T-helper 17 cell (primary cell): ENCODE data around the gene KIF5A. TPM values are rescaled to one million over a fixed set of nuclear protein-coding genes. Genes with fewer than 3 reads are reported as not detected.

Source experiments
- ATAC-seq: fragments of 150-1000 bp; cut with Tn5 transposase; 2 replicates; pipeline ENCODE4 v1.10.0; 2021; ENCODE audit warnings: mild to moderate bottlenecking, moderate library complexity
- DNase-seq, 3 donors: peaks; one replicate each; pipeline versions ENCODE4 v3.0.0 to v3.0.0-alpha.2; 2020 to 2021
- H3K9me3 ChIP-seq: one replicate; pipeline ENCODE4 v1.7.0; 2013; ENCODE audit warnings: low read length, mild to moderate bottlenecking; ENCODE audit not compliant: control insufficient read depth, poor library complexity, severe bottlenecking
- H3K27ac Mint-ChIP-seq: one replicate; pipeline ENCODE4 v1.8.0; 2022; ENCODE audit warnings: mild to moderate bottlenecking, moderate library complexity, mixed read lengths
- H3K27me3 Mint-ChIP-seq: one replicate; pipeline ENCODE4 v1.8.0; 2022; ENCODE audit warnings: mixed read lengths
- H3K36me3 Mint-ChIP-seq: one replicate; pipeline ENCODE4 v1.8.0; 2022; ENCODE audit warnings: low read depth, mixed read lengths
- H3K4me1 Mint-ChIP-seq: one replicate; pipeline ENCODE4 v1.8.0; 2022; ENCODE audit warnings: mild to moderate bottlenecking, mixed read lengths
- H3K4me3 Mint-ChIP-seq: one replicate; pipeline ENCODE4 v1.8.0; 2022; ENCODE audit warnings: mild to moderate bottlenecking, moderate library complexity, mixed read lengths
- total RNA-seq, 4 donors: library from RNA in 2 of 4; stranded (reverse) in 2 of 4; gene quantifications; one replicate each; pipeline ENCODE4 v1.2.3 and lab custom pipeline; 2022 to 2026

The KIF5A gene
- total RNA-seq, 2 donors from 2014 or later: 0.35 to 0.63 TPM

- DNase-seq: no peak
- Mint-ChIP-seq H3K4me1 (peaks cover 11% of the 10 kb centered on the region), H3K27ac (no peak overlapping the region), H3K4me3 (no peak overlapping the region), H3K36me3 (peaks cover 2% of the 10 kb centered on the region), H3K27me3 (no peaks in the 10 kb centered on the region)
- ATAC-seq: no peak
- no peaks in the 10 kb centered on the region for H3K9me3 ChIP-seq
Measured at GRCh38 chr12:57534250-57534649, 15.6 kb upstream of the KIF5A start.

DNA sequence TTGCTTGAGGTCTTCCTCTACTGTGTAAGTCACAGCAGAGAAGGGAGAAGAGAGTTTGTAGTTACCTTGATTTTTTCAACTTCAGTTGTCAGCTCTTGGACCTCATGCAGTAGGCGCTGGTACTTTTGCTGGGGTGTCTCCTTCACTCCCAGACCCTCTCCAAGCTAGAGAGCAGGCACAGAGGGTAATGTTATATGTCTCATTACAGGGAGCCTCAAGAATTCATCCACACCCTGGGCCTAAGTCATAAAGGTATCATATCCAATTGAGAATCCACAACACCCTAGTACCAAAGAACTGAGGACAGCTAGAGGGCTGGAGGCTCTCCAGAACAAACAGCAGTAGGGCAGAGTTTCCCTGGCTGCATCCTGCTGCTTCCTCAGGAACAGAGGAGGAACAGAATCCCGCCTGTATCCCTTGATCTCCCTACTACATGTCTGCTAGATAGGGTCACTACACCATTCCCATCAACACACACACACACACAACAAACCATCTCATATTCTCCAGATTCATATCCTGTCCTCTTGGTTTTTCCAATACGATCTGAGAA, 14.8 kb upstream of the KIF5A start:
- H3K9me3 ChIP-seq: no peaks in the 10 kb centered on the region
- Mint-ChIP-seq H3K27ac (no peak overlapping the region), H3K36me3 (no peaks in the 10 kb centered on the region), H3K27me3 (no peaks in the 10 kb centered on the region), H3K4me3 (no peak overlapping the region), H3K4me1 (peaks cover 9% of the 10 kb centered on the region)
- DNase-seq (no peak), ATAC-seq (no peak)

GRCh38 chr12:57535764-57536596, 13.9 kb upstream of the KIF5A start:
- H3K4me3 Mint-ChIP-seq: no peak overlapping the region
- ATAC-seq (no peak), DNase-seq (no peak)
- peaks cover 11% of the 10 kb centered on the region for H3K4me1 Mint-ChIP-seq
- peak overlapping the region; percentile 6 for H3K27ac Mint-ChIP-seq
- H3K9me3 ChIP-seq: no peaks in the 10 kb centered on the region
- H3K27me3 Mint-ChIP-seq: no peaks in the 10 kb centered on the region
- no peaks in the 10 kb centered on the region for H3K36me3 Mint-ChIP-seq

DNA sequence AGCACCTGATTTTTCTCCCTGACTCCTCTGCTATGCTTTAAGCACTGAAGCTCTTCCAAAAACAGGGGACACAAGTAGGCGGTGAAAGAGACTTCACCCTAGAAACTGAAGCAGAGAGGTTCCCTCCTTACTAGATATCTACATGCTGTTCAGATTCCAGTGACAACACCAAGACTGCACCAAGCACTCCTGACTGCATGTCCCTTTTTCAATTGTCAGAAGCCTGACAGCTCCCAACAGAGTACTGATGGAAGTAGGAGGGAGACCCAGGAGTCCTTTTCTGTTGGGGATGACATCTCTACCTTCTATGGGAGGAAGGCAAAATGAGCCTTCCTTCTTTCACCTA, 13.3 kb upstream of the KIF5A start:
- Mint-ChIP-seq H3K27ac (peak overlapping the region; percentile 6), H3K36me3 (no peaks in the 10 kb centered on the region)
- no peak for ATAC-seq

GRCh38 chr12:57539134-57539768, 10.6 kb upstream of the KIF5A start:
- H3K27ac Mint-ChIP-seq: peak overlapping the region; percentile 57
- DNase-seq (no peak), ATAC-seq (no peak)
- H3K36me3 Mint-ChIP-seq: no peaks in the 10 kb centered on the region
- H3K27me3 Mint-ChIP-seq: no peaks in the 10 kb centered on the region
- peaks cover 12% of the 10 kb centered on the region for H3K4me1 Mint-ChIP-seq
- no peaks in the 10 kb centered on the region for H3K9me3 ChIP-seq
- H3K4me3 Mint-ChIP-seq: no peak overlapping the region

More for the DNA sequence above, 13.3 kb upstream of the KIF5A start:
- Mint-ChIP-seq H3K4me1 (peaks cover 11% of the 10 kb centered on the region), H3K4me3 (no peak overlapping the region), H3K27me3 (no peaks in the 10 kb centered on the region)
- H3K9me3 ChIP-seq: no peaks in the 10 kb centered on the region
- DNase-seq: no peak

DNA sequence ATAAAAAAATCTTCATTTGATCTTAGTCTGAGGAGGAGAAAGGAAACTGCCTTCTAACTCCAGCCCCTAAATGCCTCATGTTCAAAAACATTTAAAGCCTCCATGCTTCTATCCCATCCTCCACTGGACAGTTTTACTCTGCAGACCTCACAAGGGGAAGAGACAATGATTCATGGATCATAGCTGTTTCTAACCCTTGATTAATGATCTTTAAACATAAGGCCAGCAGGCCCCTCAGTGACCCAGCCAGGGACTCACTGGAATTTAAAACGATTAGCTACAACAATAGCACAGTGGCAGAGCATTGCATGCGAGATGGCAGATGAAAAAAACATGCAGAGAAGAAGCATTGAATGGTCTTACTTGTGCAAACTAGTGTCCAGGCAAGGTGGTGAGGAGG, 8.8 kb upstream of the KIF5A start:
- Mint-ChIP-seq H3K36me3 (no peaks in the 10 kb centered on the region), H3K27me3 (no peaks in the 10 kb centered on the region), H3K27ac (no peak overlapping the region), H3K4me3 (no peak overlapping the region), H3K4me1 (peaks cover 24% of the 10 kb centered on the region)
- H3K9me3 ChIP-seq: no peaks in the 10 kb centered on the region
- no peak for DNase-seq
- ATAC-seq: no peak

DNA sequence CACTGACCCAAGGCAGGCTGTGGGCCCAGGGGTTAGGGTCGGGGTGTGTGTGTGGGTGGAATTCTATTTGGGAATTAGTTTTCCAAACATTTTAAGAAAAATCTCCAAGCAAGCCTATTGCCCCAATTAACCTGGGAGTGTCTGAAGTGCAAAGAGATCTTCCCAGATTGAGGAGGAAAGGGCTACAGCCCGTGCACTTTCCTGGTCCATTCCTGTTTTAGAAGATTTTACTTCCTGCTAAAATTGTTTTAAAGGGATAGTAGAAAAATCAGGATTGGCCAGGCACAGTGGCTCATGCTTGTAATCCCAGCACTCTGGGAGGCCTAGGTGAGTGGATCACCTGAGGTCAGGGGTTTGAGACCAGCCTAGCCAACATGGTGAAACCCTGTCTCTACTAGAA, 8.1 kb upstream of the KIF5A start:
- Mint-ChIP-seq H3K27ac (no peak overlapping the region), H3K36me3 (no peaks in the 10 kb centered on the region), H3K4me3 (no peak overlapping the region), H3K4me1 (peaks cover 28% of the 10 kb centered on the region), H3K27me3 (no peaks in the 10 kb centered on the region)
- no peak for ATAC-seq
- no peaks in the 10 kb centered on the region for H3K9me3 ChIP-seq
- DNase-seq: no peak

GRCh38 chr12:57543581-57543980, 6.3 kb upstream of the KIF5A start:
- H3K4me1 Mint-ChIP-seq: peaks cover 30% of the 10 kb centered on the region
- no peak overlapping the region for H3K4me3 Mint-ChIP-seq
- no peaks in the 10 kb centered on the region for H3K27me3 Mint-ChIP-seq
- no peaks in the 10 kb centered on the region for H3K9me3 ChIP-seq
- H3K36me3 Mint-ChIP-seq: no peaks in the 10 kb centered on the region
- no peak for ATAC-seq
- no peak overlapping the region for H3K27ac Mint-ChIP-seq
- no peak for DNase-seq

GRCh38 chr12:57545809-57546437, 3.9 kb upstream of the KIF5A start:
- H3K4me3 Mint-ChIP-seq: peak overlapping the region; percentile 97
- H3K27me3 Mint-ChIP-seq: no peaks in the 10 kb centered on the region
- no peaks in the 10 kb centered on the region for H3K9me3 ChIP-seq
- H3K4me1 Mint-ChIP-seq: peaks cover 40% of the 10 kb centered on the region
- no peak for DNase-seq
- no peaks in the 10 kb centered on the region for H3K36me3 Mint-ChIP-seq
- ATAC-seq: no peak
- H3K27ac Mint-ChIP-seq: peak overlapping the region; percentile 94

- Mint-ChIP-seq H3K4me1 (peaks cover 40% of the 10 kb centered on the region), H3K27ac (peak within 1 kb of the TSS; percentile 94), H3K4me3 (peak within 1 kb of the TSS; percentile 97), H3K36me3 (no peaks in the 10 kb centered on the region), H3K27me3 (no peaks in the 10 kb centered on the region)
- ATAC-seq (peak; percentile 98), DNase-seq (peak; percentile 77 to 86 (median 82))
- H3K9me3 ChIP-seq: no peaks in the 10 kb centered on the region
Measured at GRCh38 chr12:57546438-57547287, 3.2 kb upstream of the KIF5A start, which contains the start of gene DCTN2. DCTN2 (minus strand) TSS chr12:57547192; CDS start chr12:57547063, 129 bp downstream.

DNA sequence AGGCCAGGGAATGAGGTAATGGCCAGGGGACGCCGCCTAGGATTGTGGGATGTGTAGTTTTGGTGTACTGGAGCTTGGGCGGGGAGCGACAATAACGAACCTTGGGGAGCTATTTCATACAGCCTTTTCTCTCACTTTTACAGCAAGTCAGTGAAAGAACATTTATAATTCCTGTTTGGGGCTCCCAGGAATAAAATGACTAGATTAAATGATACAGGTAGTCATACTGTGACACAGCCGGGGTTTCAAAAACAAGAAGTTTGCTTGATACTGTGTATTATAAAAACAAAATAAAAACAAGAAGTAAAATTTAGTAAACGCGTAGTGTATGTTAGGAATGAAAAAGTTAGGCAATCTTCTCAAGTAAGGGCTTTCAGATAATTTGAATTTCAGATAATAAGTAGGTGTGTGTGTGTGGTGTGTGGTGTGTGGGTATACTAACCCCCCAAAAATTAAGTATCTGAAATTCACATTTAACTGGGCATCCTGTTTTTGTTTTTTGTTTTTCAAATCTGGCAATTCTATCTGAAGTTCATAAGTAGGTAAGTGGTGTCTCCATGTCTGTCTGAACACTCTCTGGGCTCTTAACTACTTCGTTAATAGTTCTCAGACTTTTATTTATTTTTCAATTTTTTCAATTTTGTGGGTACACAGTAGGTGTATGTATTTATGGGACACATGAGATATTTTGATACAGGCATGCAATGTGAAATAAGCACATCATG, 2.4 kb upstream of the KIF5A start:
- DNase-seq: no peak
- no peaks in the 10 kb centered on the region for H3K36me3 Mint-ChIP-seq

DNA sequence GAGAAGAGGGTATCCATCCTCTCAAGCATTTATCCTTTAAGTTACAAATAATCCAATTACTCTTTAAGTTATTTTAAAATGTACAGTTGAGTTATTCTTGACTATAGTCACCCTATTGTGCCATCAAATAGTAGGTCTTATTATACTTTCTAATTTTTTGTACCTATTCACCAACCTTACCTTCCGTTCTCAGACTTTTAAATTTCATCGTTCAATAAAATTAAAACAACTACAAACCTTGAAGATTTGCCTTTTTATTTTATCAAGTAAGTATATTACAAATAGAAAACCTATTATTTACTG, 1.9 kb upstream of the KIF5A start:
- DNase-seq (no peak), ATAC-seq (no peak)
- no peaks in the 10 kb centered on the region for H3K9me3 ChIP-seq
- H3K27ac Mint-ChIP-seq: no peak overlapping the region
- peaks cover 40% of the 10 kb centered on the region for H3K4me1 Mint-ChIP-seq
- peak overlapping the region; percentile 97 for H3K4me3 Mint-ChIP-seq
- H3K36me3 Mint-ChIP-seq: no peaks in the 10 kb centered on the region
- H3K27me3 Mint-ChIP-seq: no peaks in the 10 kb centered on the region

More for the DNA sequence above, 2.4 kb upstream of the KIF5A start:
- Mint-ChIP-seq H3K27me3 (no peaks in the 10 kb centered on the region), H3K27ac (peak overlapping the region; percentile 94), H3K4me3 (peak overlapping the region; percentile 97), H3K4me1 (peaks cover 40% of the 10 kb centered on the region)
- ATAC-seq: no peak
- no peaks in the 10 kb centered on the region for H3K9me3 ChIP-seq
